Measurements from ENCODE around the gene PCDHGC3.
A peak's percentile ranks its signal among the peaks of the same experiment; 100 is the strongest.
"Not testable (repeated sequence)": the region's sequence is repeated elsewhere in the genome, so short reads cannot be mapped to it uniquely, and the experiment has no call there.

Gene PCDHGC3

GRCh38 chr5:141475625-141476131 is at the start of gene PCDHGC3:
Gene PCDHGC3 (plus strand): TSS chr5:141475966. CDS start chr5:141476117, 151 bp downstream.
- peak; percentile 82 to 87 for ATAC-seq

GRCh38 chr5:141427783-141428426 is 47.9 kb upstream of the PCDHGC3 start:
- no peak for ATAC-seq

GRCh38 chr5:141430332-141431113 is 45.2 kb upstream of the PCDHGC3 start, which contains the start of gene PCDHGA12:
Gene PCDHGA12 (plus strand): TSS chr5:141430507. CDS start chr5:141430760, 253 bp downstream.
- ATAC-seq: no peak

- ATAC-seq: no peak
These were observed 44.5 kb upstream of the PCDHGC3 start for GRCh38 chr5:141431286-141431685.

- ATAC-seq: not testable (repeated sequence)
These were observed 43.5 kb upstream of the PCDHGC3 start for GRCh38 chr5:141432308-141432707.

- not testable (repeated sequence) for ATAC-seq
These were observed 43.0 kb upstream of the PCDHGC3 start for GRCh38 chr5:141432726-141433125.

- ATAC-seq: no peak
These were observed 41.8 kb upstream of the PCDHGC3 start for GRCh38 chr5:141434006-141434405.

GRCh38 chr5:141437221-141437620 is 38.5 kb upstream of the PCDHGC3 start:
- no peak for ATAC-seq

- no peak for ATAC-seq
These were observed 36.2 kb upstream of the PCDHGC3 start for GRCh38 chr5:141439411-141440141.

GRCh38 chr5:141440341-141440740 is 35.4 kb upstream of the PCDHGC3 start:
- ATAC-seq: no peak

GRCh38 chr5:141441571-141442170 is 34.1 kb upstream of the PCDHGC3 start:
- ATAC-seq: no peak

GRCh38 chr5:141465351-141465750 is 10.4 kb upstream of the PCDHGC3 start:
- ATAC-seq: no peak

- ATAC-seq: no peak
These were observed 556 bp downstream of the PCDHGC3 start for GRCh38 chr5:141476132-141476911.

GRCh38 chr5:141477044-141477575 is 1.3 kb downstream of the PCDHGC3 start:
- no peak for ATAC-seq

GRCh38 chr5:141477815-141478214 is 2.0 kb downstream of the PCDHGC3 start:
- ATAC-seq: no peak

- ATAC-seq: no peak
These were observed 2.7 kb downstream of the PCDHGC3 start for GRCh38 chr5:141478321-141478945.

GRCh38 chr5:141479776-141480175 is 4.0 kb downstream of the PCDHGC3 start:
- ATAC-seq: no peak

- ATAC-seq: no peak
These were observed 8.1 kb downstream of the PCDHGC3 start for GRCh38 chr5:141483902-141484301.

- ATAC-seq: no peak
These were observed 8.5 kb downstream of the PCDHGC3 start for GRCh38 chr5:141484310-141484640.

GRCh38 chr5:141484641-141485311 is 9.0 kb downstream of the PCDHGC3 start, which contains the start of gene PCDHGC4:
Gene PCDHGC4 (plus strand): TSS chr5:141485030. CDS start chr5:141485174, 144 bp downstream.
- ATAC-seq: peak in 1 of 2 donors; percentile 30
